Measurements from ENCODE around the gene ZNF710.

ZNF710 gene

GRCh38 chr15:90020021-90020735 is 19.1 kb downstream of the ZNF710 start:
- no peak for DNase-seq

DNA sequence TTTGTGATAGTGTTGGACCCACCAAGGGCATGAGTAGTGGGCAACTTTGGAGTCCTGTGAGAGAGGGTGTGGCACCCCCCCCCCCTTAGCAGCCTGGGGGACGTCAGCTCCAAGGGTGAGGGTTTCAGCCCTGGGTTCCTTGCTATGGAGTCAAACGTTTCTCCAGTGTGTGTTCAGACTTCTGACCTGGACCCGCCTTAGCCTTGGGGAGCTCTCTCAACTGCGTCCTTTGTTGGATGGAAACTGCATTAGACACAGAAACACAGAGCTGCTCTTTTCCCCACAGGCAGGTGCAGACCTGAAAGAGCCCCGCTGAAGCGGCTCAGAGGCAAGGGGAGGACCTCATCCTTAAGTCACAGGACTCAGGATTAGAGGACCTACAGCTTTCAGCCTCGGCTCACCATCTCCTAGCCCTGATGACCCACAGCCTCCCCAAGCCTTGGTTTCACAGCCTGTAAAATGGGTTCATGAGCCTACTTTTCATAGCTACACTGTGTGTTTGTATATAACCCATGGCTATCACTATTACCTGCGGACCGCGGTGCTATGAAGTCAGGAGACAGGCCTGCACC is 19.9 kb downstream of the ZNF710 start:
- DNase-seq: no peak

DNA sequence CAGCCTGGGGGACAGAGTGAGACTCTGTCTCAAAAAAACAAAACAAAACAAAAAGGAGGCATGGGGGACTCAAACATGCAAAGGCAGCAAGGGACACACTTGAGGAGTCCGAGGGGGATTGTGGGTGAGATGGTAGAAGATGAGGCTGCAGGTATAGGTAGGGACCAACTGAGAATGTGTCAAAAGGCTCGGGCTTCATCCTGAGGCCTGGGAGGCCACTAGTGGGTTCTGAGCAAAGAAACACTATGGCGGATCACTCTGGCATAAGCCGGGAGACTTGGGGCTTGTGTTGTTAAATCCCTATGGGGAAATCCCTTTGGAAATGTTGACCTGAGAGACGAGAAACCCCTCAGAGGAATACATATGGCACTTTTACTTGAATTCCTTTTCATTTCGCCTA is 21.2 kb downstream of the ZNF710 start:
- no peak for DNase-seq

- DNase-seq: no peak
Observed at GRCh38 chr15:90022905-90023700, 22.0 kb downstream of the ZNF710 start.

GRCh38 chr15:90024406-90024805 is 23.3 kb downstream of the ZNF710 start:
- DNase-seq: no peak

DNA sequence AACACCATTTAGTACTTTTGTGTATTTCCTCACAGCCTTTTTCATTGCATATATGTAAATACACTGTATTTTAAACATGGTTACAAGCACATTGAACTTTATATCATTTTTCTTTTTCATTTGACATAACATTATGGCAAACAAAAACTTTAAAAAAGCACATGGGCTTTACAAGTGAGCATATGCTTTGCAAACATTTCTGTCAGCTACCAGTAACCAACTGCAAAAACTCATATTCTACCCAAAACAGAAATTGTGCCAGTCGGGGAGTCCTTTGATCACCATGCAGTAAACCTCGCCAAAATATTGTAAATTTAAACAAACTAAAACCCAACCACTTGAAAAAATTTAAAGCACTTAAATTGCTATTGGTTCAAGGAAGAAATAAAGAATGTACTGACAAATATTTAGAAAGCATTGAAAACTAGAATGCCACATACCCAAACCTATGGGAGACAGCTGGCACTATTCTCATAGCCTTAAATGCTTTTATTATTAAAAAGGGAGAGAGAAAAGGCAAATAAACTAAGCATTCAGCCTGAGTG is 24.4 kb downstream of the ZNF710 start:
- no peak for DNase-seq

GRCh38 chr15:90028376-90028944 is 27.3 kb downstream of the ZNF710 start:
- DNase-seq: no peak

DNA sequence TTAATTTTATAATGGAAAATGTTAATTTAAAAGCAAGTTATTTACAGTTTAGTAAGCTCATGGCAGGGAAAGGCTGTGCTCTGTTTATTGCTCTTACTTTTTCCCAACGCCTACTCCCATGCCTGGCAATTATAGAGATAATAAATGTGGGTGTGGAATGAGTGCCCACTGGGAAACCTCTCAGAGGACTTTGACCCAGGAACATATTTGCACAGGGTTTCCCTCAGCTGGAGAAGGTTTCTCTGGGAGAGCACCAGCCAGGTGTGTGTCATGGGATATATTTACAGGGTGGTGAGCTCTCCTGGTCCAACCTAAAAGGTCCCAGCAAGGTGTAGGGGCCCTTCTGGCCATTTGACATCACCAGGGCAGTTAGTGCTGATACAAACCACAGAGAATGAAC is 27.9 kb downstream of the ZNF710 start:
- DNase-seq: no peak

DNA sequence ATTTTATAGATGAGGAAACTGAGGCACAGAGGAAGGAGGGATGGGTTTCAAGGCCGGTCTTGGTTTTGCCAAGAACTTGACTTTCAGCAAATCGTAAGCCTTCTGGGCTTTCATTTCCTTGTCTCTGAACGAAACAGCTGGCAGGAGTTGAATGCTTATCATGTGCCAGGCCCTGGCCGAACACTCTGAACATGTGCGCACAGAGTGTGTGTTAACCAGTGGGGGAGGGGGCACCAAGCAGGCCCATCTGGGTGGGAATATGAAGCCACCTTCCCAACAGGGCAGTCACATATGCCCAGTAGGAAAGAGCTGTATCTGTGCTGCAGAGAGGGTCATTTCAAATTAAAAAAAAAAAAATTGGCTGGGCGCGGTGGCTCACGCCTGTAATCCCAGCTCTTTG is 29.3 kb downstream of the ZNF710 start:
- DNase-seq: no peak

DNA sequence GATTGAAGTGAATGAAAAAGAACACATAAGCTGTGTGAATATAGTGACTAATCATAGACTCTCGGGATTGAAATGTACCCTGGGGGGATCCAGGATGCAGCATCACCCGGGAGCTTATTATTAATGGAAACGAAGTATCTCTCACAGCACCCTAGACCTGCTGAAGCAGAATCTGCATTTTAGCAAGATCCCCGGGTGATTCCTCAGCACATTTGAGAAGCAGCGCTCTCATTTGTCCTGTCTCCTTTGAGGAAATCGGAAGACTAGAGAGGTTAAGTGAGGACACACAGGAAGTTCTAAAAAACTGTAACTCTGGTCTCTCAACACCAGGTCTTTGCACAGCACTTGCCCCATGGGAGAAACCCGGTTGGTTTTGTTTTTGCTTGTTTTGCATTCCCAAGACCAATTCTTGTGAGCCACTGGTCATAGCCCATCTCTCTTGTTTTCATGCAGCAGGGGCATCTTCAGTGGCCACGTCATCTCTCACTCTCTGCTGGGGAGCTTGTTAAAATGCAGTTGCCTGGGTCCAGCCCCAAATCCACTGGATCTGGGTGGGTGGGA is 30.2 kb downstream of the ZNF710 start:
- no peak for DNase-seq

GRCh38 chr15:90033006-90033405 is 31.9 kb downstream of the ZNF710 start:
- no peak for DNase-seq

DNA sequence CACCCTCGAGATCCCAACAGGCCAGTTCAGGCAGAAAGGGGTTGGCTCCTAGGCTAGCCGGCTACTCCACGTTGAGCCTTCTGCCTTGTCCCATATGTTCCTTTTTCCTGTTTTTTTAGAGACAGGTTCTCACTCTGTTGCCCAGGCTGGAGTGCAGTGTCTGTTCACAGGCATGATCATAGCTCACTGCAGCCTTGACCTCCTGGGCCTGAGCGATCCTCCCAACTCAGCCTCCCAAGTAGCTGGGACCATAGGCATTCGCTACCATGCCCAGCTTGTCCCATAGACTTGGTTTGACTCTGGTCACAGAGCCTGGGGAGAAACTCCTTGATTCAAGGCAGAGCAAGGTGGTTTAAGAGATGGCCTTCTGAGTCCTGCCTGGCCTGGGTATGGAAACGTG is 32.3 kb downstream of the ZNF710 start:
- DNase-seq: no peak

GRCh38 chr15:90035095-90035839 is 34.1 kb downstream of the ZNF710 start:
- DNase-seq: no peak

- no peak for DNase-seq
Observed at GRCh38 chr15:90035840-90036230, 34.7 kb downstream of the ZNF710 start.

DNA sequence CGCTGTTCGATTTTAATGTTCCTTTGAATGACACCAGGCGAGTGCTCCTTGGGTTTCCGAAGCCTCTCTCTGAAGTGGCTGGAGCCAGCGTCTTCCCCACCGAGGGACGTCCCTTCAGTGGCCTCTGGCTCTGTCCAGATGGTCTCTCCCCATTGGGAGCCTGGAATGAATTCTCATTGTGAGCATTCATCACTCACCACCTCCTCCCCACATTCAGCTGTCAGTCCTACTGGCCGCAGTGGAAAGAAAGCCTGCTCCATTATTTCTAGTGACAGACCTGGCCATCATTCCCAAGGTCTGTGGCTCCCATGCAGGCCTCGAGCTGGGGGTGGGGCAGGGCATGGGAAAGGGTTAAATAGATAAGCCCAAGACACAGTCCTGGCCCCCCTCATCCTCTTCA is 35.2 kb downstream of the ZNF710 start:
- no peak for DNase-seq

DNA sequence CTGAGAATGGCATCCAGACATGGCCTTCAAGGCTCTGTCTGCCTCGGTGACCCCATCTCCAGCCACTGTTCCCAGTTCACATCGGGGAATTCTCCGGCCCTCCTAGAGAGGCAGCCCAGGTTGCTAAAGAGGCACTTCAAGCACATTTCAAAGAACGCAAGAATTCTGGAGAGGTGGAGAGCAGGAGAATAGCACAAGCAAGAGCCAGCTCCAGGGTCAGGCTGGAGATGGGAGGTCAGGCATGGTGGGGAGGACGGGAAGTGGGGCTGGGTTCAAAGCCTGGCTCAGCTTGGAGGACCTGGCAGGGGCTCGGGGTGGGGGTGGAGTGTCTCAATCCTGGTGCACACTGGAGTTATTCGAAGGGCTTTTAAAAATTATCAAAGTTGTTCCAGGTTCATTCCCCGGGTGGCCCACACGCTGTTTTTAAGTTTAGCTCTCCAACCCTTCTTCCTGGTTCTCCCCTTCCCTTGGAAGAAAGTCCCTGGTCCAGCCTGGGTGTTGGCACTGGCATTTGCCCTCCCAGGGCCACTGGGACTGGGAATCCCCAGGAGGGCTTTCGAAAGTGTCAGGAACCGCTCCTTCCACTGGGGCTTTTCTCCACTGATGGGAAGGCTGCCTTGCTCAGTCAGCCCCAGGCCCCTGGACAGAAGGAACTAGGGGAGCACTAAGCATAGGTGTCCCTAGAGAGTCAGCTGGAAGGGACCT is 35.8 kb downstream of the ZNF710 start:
- no peak for DNase-seq

- DNase-seq: no peak
Observed at GRCh38 chr15:90037511-90037860, 36.4 kb downstream of the ZNF710 start.

GRCh38 chr15:90037961-90038631 is 37.0 kb downstream of the ZNF710 start:
- no peak for DNase-seq

- DNase-seq: no peak
Observed at GRCh38 chr15:90038632-90039095, 37.5 kb downstream of the ZNF710 start.

- no peak for DNase-seq
Observed at GRCh38 chr15:90039996-90040395, 38.9 kb downstream of the ZNF710 start.

- no peak for DNase-seq
Observed at GRCh38 chr15:90040618-90041017, 39.5 kb downstream of the ZNF710 start.

All from left hindlimb (tissue), 1 donor.